ENCODE data around the gene ATF6.

ATF6 gene

GRCh38 chr1:161946071-161946987 is 180.2 kb downstream of the ATF6 start:
- Histone ChIP-seq H3K4me3 (ENCODE audit: low read length) (no peak overlapping the region), H3K27me3 (ENCODE audit: control insufficient read depth, insufficient read depth, low read length) (no peaks in the 10 kb centered on the region), H3K9ac (ENCODE audit: low read depth, low read length) (no peak overlapping the region), H3K36me3 (ENCODE audit: insufficient read depth, low read length) (no peaks in the 10 kb centered on the region), H3K4me1 (ENCODE audit: control insufficient read depth, insufficient read depth, low read length) (peaks cover 8% of the 10 kb centered on the region), H3K4me2 (ENCODE audit: low read length) (no peak overlapping the region), H3K9me3 (replicated peaks; ENCODE audit: low read length) (no peaks in the 10 kb centered on the region)

- H3K9ac ChIP-seq (ENCODE audit: low read depth, low read length) = no peak overlapping the region
- no peak overlapping the region for H3K4me2 ChIP-seq (ENCODE audit: low read length)
- no peak overlapping the region for H3K4me3 ChIP-seq (ENCODE audit: low read length)
- H3K4me1 ChIP-seq (ENCODE audit: control insufficient read depth, insufficient read depth, low read length) = peaks cover 9% of the 10 kb centered on the region
- no peaks in the 10 kb centered on the region for H3K9me3 ChIP-seq (replicated peaks; ENCODE audit: low read length)
- no peaks in the 10 kb centered on the region for H3K36me3 ChIP-seq (ENCODE audit: insufficient read depth, low read length)
- no peaks in the 10 kb centered on the region for H3K27me3 ChIP-seq (ENCODE audit: control insufficient read depth, insufficient read depth, low read length)
Observed at GRCh38 chr1:161948435-161948834, 182.3 kb downstream of the ATF6 start.

- Histone ChIP-seq H3K9me3 (replicated peaks; ENCODE audit: low read length) (no peaks in the 10 kb centered on the region), H3K4me3 (ENCODE audit: low read length) (no peak overlapping the region), H3K4me1 (ENCODE audit: control insufficient read depth, insufficient read depth, low read length) (peaks cover 21% of the 10 kb centered on the region), H3K27me3 (ENCODE audit: control insufficient read depth, insufficient read depth, low read length) (no peaks in the 10 kb centered on the region), H3K36me3 (ENCODE audit: insufficient read depth, low read length) (no peaks in the 10 kb centered on the region), H3K9ac (ENCODE audit: low read depth, low read length) (no peak overlapping the region), H3K4me2 (ENCODE audit: low read length) (no peak overlapping the region)
Observed at GRCh38 chr1:161949548-161949947, 183.4 kb downstream of the ATF6 start.

GRCh38 chr1:161950377-161950776 is 184.3 kb downstream of the ATF6 start:
- no peak overlapping the region for H3K4me2 ChIP-seq (ENCODE audit: low read length)
- H3K36me3 ChIP-seq (ENCODE audit: insufficient read depth, low read length) = no peaks in the 10 kb centered on the region
- H3K9ac ChIP-seq (ENCODE audit: low read depth, low read length) = no peak overlapping the region
- no peak overlapping the region for H3K4me3 ChIP-seq (ENCODE audit: low read length)
- H3K9me3 ChIP-seq (replicated peaks; ENCODE audit: low read length) = no peaks in the 10 kb centered on the region
- H3K27me3 ChIP-seq (ENCODE audit: control insufficient read depth, insufficient read depth, low read length) = no peaks in the 10 kb centered on the region
- peaks cover 26% of the 10 kb centered on the region for H3K4me1 ChIP-seq (ENCODE audit: control insufficient read depth, insufficient read depth, low read length)

- no peak overlapping the region for H3K9ac ChIP-seq (ENCODE audit: low read depth, low read length)
- no peak overlapping the region for H3K4me2 ChIP-seq (ENCODE audit: low read length)
- no peaks in the 10 kb centered on the region for H3K9me3 ChIP-seq (replicated peaks; ENCODE audit: low read length)
- H3K27me3 ChIP-seq (ENCODE audit: control insufficient read depth, insufficient read depth, low read length) = no peaks in the 10 kb centered on the region
- H3K4me1 ChIP-seq (ENCODE audit: control insufficient read depth, insufficient read depth, low read length) = peaks cover 39% of the 10 kb centered on the region
- H3K36me3 ChIP-seq (ENCODE audit: insufficient read depth, low read length) = no peaks in the 10 kb centered on the region
- no peak overlapping the region for H3K4me3 ChIP-seq (ENCODE audit: low read length)
Observed at GRCh38 chr1:161951646-161952045, 185.5 kb downstream of the ATF6 start.

GRCh38 chr1:161952607-161953172 is 186.6 kb downstream of the ATF6 start:
- Histone ChIP-seq H3K36me3 (ENCODE audit: insufficient read depth, low read length) (no peaks in the 10 kb centered on the region), H3K9me3 (replicated peaks; ENCODE audit: low read length) (no peaks in the 10 kb centered on the region), H3K4me3 (ENCODE audit: low read length) (no peak overlapping the region), H3K9ac (ENCODE audit: low read depth, low read length) (no peak overlapping the region), H3K4me1 (ENCODE audit: control insufficient read depth, insufficient read depth, low read length) (peaks cover 40% of the 10 kb centered on the region), H3K4me2 (ENCODE audit: low read length) (no peak overlapping the region), H3K27me3 (ENCODE audit: control insufficient read depth, insufficient read depth, low read length) (no peaks in the 10 kb centered on the region)

- Histone ChIP-seq H3K36me3 (ENCODE audit: insufficient read depth, low read length) (no peaks in the 10 kb centered on the region), H3K9ac (ENCODE audit: low read depth, low read length) (no peak overlapping the region), H3K9me3 (replicated peaks; ENCODE audit: low read length) (no peaks in the 10 kb centered on the region), H3K4me1 (ENCODE audit: control insufficient read depth, insufficient read depth, low read length) (peaks cover 42% of the 10 kb centered on the region), H3K27me3 (ENCODE audit: control insufficient read depth, insufficient read depth, low read length) (no peaks in the 10 kb centered on the region), H3K4me2 (ENCODE audit: low read length) (no peak overlapping the region), H3K4me3 (ENCODE audit: low read length) (no peak overlapping the region)
Observed at GRCh38 chr1:161953256-161953920, 187.3 kb downstream of the ATF6 start.

- Histone ChIP-seq H3K36me3 (ENCODE audit: insufficient read depth, low read length) (peaks cover 3% of the 10 kb centered on the region), H3K4me1 (ENCODE audit: control insufficient read depth, insufficient read depth, low read length) (peaks cover 44% of the 10 kb centered on the region), H3K27me3 (ENCODE audit: control insufficient read depth, insufficient read depth, low read length) (no peaks in the 10 kb centered on the region), H3K9ac (ENCODE audit: low read depth, low read length) (no peak overlapping the region), H3K4me2 (ENCODE audit: low read length) (no peak overlapping the region), H3K9me3 (replicated peaks; ENCODE audit: low read length) (no peaks in the 10 kb centered on the region), H3K4me3 (ENCODE audit: low read length) (no peak overlapping the region)
Observed at GRCh38 chr1:161954050-161954449, 187.9 kb downstream of the ATF6 start.

GRCh38 chr1:161954466-161954865 is 188.3 kb downstream of the ATF6 start:
- peaks cover 4% of the 10 kb centered on the region for H3K36me3 ChIP-seq (ENCODE audit: insufficient read depth, low read length)
- H3K27me3 ChIP-seq (ENCODE audit: control insufficient read depth, insufficient read depth, low read length) = no peaks in the 10 kb centered on the region
- H3K4me3 ChIP-seq (ENCODE audit: low read length) = no peak overlapping the region
- H3K9me3 ChIP-seq (replicated peaks; ENCODE audit: low read length) = no peaks in the 10 kb centered on the region
- H3K9ac ChIP-seq (ENCODE audit: low read depth, low read length) = no peak overlapping the region
- H3K4me1 ChIP-seq (ENCODE audit: control insufficient read depth, insufficient read depth, low read length) = peaks cover 42% of the 10 kb centered on the region
- no peak overlapping the region for H3K4me2 ChIP-seq (ENCODE audit: low read length)

- Histone ChIP-seq H3K9ac (ENCODE audit: low read depth, low read length) (no peak overlapping the region), H3K4me2 (ENCODE audit: low read length) (no peak overlapping the region), H3K4me3 (ENCODE audit: low read length) (no peak overlapping the region), H3K4me1 (ENCODE audit: control insufficient read depth, insufficient read depth, low read length) (peaks cover 35% of the 10 kb centered on the region), H3K36me3 (ENCODE audit: insufficient read depth, low read length) (peaks cover 4% of the 10 kb centered on the region), H3K27me3 (ENCODE audit: control insufficient read depth, insufficient read depth, low read length) (no peaks in the 10 kb centered on the region), H3K9me3 (replicated peaks; ENCODE audit: low read length) (no peaks in the 10 kb centered on the region)
Observed at GRCh38 chr1:161955606-161956005, 189.5 kb downstream of the ATF6 start.

- Histone ChIP-seq H3K4me3 (ENCODE audit: low read length) (no peak overlapping the region), H3K9me3 (replicated peaks; ENCODE audit: low read length) (no peaks in the 10 kb centered on the region), H3K4me2 (ENCODE audit: low read length) (no peak overlapping the region), H3K9ac (ENCODE audit: low read depth, low read length) (no peak overlapping the region), H3K36me3 (ENCODE audit: insufficient read depth, low read length) (peaks cover 4% of the 10 kb centered on the region), H3K27me3 (ENCODE audit: control insufficient read depth, insufficient read depth, low read length) (no peaks in the 10 kb centered on the region), H3K4me1 (ENCODE audit: control insufficient read depth, insufficient read depth, low read length) (peaks cover 37% of the 10 kb centered on the region)
Observed at GRCh38 chr1:161956097-161956496, 190.0 kb downstream of the ATF6 start.

All from skeletal muscle satellite cell (primary cell).